ENCODE measurements around the gene GNA12.

GNA12 gene, protein sequence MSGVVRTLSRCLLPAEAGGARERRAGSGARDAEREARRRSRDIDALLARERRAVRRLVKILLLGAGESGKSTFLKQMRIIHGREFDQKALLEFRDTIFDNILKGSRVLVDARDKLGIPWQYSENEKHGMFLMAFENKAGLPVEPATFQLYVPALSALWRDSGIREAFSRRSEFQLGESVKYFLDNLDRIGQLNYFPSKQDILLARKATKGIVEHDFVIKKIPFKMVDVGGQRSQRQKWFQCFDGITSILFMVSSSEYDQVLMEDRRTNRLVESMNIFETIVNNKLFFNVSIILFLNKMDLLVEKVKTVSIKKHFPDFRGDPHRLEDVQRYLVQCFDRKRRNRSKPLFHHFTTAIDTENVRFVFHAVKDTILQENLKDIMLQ

DNA sequence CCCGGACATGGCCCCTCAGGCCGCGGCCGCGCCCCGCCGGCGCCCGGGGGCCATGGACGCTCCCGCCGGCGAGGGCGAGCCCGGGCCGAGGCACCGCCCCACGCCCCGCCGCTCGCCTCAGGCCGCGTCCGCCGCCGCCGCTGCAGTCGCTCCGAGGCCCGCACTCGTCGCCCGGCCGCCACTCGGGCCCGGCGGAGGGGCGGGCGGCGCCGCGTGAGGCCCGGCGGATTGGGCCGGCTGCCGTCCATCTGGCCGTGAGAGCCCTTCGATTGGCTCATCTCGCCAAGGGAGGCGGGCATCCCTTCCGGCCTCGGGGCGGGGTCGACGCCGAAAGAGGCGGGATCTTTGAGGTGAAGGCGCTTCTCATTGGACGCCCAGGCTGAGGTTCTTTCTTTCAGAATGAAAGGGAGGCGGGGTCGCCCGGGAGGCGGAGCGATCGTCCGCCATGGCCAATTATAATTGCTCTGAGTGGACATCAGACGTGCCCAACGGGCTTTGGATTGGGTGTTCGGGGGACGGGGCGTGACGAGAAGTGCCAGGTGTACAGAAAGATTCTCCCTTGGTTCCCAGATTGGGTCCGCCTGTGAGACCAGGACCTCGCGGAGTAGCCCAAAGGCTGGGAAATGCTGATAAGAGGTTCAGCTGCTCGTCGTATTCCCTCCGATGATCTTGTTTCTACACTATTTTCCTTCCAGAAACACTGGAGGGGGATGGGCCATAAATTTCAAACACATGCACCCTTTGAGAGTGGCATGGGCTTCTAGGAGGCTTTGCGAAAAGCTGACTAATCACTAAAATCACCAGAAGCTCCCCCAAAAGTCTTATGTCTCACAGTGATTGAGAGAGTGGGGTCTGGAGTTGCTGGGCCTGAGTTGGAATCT, at the start of gene GNA12:
Gene GNA12 (minus strand): TSS at position 156 of the 881 bp plus-strand sequence. CDS start 147 bp downstream, at position 9.
- peak; percentile 98 for DNase-seq (ENCODE audit: low read depth, low spot score)

DNA sequence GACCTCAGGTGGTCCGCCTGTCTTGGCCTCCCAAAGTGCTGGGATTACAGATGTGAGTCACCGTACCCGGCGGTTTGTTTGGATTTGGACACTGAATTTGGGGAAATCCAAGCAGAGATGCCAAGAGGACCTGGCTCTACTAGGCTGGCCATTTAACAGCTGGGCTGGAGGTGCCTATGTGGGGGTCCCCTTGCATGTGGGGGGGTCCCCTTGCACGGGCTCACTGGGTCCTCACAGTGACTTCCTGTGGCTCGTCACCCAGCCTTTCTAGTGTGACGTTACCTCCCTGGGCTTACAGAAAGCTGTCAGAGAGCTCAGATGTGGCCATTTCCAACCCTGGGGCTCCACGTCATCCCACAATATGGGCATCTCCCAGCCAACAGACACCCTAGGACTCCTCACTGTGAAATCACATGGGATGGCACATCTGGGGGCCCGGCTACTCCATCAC, 49.3 kb upstream of the GNA12 start:
- DNase-seq (ENCODE audit: low read depth, low spot score): no peak

DNA sequence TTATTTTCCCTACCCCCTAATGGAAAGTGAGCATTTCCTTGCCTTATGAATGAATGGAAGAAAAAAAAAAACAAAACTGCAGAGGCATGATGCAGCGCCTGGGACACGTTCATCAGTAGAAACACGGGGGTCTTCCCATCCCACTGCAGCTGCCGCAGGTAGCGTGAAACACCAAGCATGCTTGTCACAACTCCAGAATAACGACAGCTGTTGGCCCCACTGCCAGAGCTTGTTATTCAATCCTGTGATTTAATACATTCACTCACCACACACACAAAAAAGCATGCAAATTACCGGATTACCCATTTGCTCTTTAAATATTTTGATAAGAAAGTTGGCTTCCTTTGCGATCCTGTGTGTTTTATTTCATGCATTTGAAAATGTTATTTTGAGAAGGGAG, 48.4 kb upstream of the GNA12 start:
- no peak for DNase-seq (ENCODE audit: low read depth, low spot score)

DNA sequence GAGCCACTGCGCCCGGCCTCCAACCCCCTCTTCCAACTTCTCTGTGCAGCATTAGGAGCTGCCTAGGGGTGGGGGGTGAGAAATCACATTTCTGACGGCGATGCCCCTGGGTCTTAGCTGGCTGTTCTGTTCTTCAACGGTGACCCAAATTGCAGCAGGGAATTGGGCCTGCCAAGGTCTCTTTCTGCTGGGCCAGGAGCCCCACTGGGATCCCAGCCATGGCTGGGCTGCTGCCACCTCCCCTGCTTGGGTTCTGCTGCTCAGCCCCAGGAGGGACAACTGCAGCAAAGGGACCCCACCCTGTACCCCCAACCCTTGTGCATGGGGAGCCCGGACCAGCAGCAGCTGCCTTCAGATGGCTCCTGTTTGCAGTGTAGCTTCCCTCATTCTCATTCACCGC, 43.7 kb upstream of the GNA12 start:
- no peak for DNase-seq (ENCODE audit: low read depth, low spot score)

DNA sequence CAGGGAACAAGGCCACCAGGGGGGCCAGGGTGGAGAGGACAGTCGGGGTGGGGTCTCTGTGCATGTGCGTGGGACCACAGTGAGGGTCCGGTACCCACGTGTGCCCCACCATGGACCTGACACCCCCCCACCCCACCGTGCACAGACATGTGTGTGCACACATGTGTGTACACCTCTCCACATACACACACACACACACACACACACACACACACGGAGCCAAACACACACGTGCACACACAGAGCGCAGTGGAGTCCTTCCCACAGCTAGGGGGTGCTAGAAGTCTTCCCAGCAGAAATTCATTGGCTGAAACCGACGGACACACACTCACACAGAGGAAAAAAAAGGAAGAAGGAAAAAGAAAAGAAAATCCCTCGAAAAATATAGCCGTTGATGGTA, 42.8 kb upstream of the GNA12 start:
- no peak for DNase-seq (ENCODE audit: low read depth, low spot score)

DNA sequence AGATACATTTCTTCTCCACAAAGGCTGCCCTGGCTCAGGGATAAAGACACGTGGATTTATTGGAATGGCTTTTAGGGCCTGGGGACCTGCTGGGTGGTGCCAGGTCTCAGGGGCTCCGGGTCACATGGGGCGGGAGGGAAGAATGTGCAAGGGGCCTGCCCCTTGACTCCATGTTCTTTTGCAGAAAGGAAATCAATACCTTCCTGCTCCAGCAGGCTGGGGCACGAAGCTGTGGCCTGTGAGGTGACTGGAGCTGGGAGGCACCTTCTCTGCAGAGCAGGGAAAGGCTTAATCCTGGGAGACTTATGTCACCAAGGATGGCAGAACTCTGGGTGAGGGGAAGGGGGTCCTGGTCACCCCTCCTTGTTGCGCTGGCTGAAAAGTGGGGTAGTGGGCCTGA, 42.3 kb upstream of the GNA12 start:
- DNase-seq (ENCODE audit: low read depth, low spot score): no peak

DNA sequence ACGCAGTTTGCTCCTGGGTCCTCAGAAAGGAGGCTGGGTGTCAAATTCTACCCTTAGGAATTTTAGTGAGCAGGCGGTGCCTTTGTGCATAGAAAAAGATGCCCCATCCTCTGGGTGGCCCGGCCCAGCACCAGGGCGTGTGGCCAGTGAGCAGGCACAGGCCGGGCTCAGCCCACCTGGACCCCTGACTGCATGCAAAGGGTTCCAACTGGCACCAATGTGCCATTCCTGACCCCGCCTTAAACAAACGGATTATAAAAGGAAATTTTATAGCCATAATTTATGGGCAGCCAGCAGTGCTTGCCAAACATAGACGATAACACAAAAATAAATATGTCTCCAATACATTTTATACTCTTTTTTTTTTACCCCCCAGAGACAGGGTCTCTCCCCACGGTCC, 40.1 kb upstream of the GNA12 start:
- no peak for DNase-seq (ENCODE audit: low read depth, low spot score)

DNA sequence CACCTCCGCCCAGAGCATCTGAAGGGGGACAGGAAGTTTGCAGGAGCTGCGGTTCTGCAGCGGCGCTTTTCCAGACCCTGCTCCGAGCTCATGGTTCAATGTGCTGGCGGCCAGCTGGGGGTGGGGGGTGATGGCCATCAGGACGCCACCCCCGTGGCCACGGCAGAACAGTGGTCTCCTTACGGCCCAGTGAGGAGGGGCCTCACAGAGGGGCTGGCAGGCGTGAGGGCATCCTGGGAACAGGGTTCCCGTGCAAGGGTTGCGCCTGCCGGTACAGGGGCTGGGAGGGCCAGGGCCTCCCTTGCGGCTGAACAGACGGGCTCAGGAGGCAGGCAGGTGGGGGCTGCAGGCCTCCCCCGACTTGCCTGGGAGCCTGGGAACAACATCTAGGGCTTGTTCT, 39.0 kb upstream of the GNA12 start:
- DNase-seq (ENCODE audit: low read depth, low spot score): no peak

DNA sequence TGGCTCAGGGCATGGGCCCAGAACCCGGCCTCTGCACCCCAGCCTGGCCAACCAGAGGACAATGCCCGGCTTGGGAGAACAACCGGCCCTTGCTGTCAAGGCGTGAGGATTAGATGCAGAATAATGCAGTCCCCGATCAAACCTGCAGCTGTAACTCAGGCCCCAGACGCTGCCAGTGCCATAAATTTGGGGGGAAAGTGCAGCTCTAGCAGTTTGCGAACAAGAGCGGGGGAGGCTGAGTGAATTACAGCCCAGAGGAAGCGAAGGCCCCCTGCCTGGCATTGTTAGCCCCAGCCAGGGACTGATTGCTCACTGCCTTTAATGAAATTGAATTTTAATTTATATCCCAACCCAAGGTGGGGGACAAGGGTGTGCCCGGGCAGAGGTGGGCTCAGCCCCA, 38.0 kb upstream of the GNA12 start:
- no peak for DNase-seq (ENCODE audit: low read depth, low spot score)

DNA sequence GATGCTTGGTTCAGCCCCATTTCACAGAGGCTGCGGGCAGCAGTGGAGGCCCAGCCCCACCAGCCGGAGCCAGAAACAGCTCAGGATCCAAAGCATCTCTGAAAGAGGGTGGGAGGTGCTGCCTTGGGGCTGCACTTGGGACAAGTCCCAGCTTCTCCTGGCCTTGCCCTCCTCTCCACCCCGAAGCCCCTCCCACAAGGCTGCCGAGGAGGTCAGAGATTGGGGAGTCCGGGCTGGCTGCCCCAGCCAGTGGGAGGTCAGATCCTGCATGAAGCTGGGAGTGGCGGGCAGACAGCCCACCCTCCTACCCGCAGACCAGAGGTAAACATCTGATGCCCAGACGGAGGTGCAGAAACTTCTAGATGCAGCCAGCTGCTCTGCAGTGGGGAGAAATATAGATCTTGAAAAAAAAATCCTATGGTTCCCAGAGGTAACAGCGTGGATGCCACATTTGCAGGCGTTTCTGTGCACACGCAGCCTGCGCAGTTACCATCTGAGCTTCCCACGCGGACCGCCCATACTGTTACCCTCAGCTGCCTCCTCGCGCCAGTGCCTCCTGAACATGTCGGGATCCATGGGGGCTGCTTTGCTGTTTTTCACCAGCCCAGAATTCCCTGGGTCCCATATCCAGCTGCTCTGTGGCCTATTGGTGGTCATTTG, 36.9 kb upstream of the GNA12 start:
- DNase-seq (ENCODE audit: low read depth, low spot score): no peak

DNA sequence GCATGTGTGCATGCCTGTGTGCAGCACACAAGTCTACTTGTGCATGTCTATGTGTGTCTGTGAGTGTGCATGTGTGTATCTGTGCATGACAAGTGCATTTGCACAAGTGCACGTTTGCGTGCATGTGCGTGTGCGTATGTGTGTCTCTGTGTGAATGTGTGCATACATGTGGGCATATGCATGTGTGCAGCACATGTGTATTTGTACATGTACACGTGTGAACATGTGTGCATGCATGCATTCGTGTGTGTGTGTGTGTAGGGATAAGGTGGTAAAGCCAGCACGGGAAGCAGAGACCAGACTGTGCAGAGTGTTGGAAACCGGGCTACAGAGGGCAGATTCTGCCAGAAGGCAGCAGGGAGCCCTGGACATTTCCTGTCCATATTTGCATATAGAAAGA, 35.9 kb upstream of the GNA12 start:
- no peak for DNase-seq (ENCODE audit: low read depth, low spot score)

DNA sequence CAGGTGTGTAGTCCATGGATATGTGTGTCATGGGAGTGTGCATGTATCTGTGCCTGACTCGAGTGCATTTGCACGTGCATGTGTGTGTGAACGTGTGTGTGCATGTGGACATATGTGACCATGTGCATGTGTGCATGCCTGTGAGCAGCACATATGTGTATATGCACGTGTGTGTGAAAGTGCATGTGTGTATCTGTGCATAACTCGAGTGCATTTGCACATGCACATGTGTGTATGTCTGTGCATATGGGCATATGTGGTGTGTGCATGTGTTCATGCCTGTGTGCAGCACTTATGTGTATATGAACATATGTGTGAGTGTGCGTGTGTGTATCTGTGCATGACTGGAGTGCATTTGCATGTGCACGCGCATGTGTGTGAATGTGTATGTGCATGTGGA, 35.2 kb upstream of the GNA12 start:
- DNase-seq (ENCODE audit: low read depth, low spot score): no peak

DNA sequence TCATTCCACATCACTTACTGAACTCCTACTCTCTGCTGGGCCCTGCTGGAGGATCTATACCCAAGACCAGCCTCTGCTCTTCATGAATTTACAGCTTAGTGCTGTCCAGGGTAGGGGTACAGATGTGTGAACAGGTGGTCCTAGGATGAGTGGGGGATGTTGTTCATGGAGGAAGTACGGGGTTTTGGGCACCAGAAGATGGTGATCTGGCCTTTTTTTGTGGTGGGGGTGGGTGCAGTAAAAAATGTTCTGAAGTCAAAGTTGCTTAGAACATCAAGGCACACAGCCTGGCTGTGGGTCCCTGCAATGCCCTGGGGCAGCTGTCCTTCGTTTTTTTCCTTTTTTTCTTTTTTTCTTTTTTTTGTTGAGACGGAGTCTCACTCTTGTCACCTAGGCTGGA, 34.2 kb upstream of the GNA12 start:
- DNase-seq (ENCODE audit: low read depth, low spot score): no peak

DNA sequence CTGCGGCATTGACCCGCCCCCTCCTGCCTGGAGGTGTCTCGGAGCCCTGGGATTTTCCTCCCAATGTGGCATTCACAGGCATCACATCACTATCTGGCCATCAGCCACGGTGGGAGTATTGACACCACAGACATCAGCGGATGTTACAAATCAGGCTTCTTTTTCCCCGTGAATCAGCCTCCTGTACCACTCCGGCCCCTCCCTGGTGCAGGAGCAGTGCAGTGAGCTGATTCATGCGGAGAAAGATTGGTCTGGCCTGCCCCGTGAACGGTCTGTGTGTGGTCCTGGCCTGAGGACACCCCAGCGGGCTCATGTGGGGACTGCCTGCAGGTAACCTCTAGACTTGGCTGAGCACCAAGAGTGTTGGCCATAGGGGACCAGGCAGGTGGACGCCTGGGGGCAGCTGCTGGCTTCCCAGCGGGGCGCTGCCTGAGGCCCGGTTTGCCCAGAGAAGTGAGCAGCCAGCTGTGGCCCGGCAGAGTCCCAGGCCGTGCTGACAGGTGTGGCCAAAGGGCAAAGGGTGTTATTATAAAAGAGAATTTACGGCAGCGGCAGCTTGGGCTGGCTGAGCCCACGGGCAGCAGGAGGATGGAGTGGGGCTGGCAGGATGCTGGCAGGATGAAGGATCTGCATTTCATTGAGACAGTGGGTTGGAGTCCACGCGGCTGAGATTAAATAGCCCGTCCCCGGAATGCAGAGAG, 32.1 kb upstream of the GNA12 start:
- no peak for DNase-seq (ENCODE audit: low read depth, low spot score)

DNA sequence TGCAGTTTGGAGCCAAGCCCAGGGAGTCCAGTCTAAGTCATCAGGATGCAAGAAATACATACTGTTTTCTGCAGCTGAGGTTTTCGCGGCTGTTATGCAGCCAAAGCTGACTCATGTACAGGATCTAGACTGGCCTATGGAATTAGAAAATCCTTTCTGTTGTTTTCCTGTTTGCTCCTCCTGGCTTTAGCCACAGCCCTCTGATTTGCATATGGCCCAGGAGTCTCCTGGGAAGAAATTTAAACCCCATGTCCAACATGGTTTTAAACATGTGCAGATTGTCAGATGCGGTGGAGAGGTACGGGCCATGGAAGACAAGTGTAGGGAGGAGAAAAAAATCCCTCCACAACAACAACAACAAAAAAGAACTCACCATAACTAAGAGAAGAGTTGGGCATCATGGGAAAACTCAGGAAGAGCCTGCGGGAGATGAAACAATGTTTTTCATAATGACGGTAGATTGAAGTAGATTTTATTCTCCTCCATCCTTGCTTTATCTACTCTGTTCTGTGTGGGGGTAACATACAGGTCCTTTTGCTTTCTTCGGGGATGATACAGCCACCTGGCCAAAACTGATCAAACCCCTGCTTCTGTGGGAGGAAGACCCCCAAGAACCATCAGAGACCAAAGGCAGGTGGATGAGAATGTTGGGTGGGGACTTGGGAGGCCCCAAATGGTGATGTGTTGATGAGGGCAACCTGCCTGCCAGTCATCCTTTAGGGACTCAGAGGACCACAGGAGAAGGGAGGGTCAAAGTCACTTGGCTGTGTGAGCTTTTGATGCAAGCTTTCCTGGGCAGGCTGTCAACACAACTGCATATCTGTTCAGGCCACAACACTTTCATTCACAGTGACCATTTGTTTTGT, 29.8 kb upstream of the GNA12 start:
- no peak for DNase-seq (ENCODE audit: low read depth, low spot score)

DNA sequence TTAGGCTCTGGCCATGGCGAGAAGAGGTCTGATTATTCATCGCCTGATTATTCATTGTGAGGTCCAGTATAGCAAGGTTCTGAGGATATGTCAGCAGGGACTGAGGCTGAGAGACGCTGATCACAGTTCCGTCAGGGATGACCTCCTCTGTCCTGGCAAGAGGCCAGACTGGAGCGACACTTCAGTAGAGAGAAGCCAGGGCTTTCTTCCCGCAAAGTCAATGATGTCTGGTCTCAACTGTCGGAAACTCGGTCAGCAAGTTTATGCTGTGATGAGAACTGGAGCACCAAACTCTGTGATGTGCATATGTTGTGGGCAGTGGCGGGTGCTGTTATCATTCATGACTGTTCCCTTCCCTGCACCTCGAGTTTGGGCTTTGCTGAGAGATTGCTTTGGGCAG, 29.0 kb upstream of the GNA12 start:
- no peak for DNase-seq (ENCODE audit: low read depth, low spot score)

DNA sequence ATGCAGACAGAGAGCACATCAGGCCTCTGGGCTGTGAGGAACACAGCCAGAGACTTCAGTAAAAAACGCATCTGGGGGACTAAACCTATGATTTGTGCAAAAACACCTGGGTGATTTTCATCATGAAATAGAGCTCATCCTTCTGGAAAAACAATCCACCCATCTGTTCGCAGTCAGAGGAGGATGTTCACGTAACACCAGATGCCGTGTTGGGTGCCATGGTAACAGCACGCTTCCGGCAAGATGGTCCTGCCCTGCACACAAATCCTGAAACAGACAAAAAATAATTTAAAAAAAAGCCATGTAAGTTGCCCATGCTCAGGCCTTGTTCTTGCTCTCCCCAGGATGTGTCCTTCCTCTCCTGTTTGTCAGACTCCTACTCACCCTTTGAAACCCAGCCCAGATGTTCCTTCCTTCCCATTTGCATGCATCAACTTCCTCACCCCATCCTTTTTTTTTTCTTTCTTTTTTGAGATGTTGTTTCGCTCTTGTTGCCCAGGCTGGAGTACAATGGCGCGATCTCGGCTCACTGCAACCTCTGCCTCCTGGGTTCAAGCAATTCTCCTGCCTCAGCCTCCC, 28.3 kb upstream of the GNA12 start:
- no peak for DNase-seq (ENCODE audit: low read depth, low spot score)

DNA sequence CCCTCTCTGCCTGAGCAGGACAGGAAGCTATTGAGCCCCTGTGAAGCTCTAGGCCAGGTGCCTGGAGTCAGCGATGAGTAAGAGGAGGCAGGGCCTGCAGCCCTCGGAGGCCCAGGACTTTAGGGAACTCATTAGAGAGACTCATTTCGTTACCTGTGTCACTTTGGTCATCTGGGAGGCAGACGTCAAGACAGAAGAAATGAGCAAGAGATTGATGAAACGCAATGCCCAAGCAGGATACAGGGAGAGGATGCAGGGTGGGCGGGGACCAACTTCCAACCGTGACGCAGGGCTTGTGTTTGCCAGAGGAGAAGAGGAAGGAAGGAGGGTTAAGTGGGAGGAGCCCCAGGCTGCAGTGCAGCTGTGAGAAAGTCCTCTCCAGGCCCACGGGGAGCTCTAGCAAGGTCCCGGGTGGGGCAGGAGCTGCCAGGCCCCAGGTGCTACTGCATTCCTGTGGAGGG, 26.4 kb upstream of the GNA12 start:
- no peak for DNase-seq (ENCODE audit: low read depth, low spot score)

DNA sequence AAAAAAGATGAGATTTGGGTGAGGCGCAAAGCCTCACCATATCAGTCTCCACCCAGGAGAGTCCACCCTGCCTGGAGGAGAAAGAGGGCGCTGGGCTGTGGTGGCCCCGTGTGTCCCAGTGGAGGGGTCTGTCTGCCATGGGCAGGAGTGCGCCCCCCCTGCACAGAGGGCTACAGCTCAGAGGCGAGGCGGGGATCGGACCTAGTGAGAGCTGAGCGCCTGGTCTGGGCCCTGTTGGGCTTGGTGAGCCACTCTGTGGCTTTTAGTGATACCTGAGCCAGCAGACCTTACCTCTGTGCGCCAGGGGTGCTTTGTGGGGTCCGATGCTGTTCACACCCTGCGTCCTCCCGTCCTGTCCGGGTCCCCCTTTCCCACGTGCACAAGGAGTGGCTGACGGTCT, 25.9 kb upstream of the GNA12 start:
- no peak for DNase-seq (ENCODE audit: low read depth, low spot score)

DNA sequence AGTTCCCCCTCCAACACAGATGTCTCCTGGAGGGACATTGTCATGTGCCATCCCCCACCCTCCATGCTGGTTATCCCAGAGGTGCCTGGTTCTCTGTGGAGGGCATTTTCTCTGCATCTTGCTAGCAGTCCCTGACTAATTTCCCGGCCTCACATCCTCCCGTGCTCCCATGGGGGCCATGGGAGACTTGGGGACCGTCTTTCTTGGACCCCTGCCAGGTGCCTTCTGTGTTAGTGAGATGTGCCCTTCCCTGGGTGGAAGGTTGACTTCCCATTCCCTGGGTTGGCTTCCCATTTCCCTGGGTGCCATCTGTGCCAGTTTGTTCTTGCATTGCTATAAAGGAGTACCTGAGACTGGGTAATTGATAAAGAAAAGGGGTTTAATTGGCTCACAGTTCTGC, 22.5 kb upstream of the GNA12 start:
- DNase-seq (ENCODE audit: low read depth, low spot score): no peak
